ENCODE measurements around the gene NR5A1.

The NR5A1 gene

GRCh38 chr9:124512806-124513204 is 5.6 kb upstream of the NR5A1 start:
- H3K36me3 ChIP-seq (ENCODE audit: control insufficient read depth in 2 of 2, insufficient read depth in 1 of 2, low read length in 2 of 2) = no peaks in the 10 kb centered on the region
- no peaks in the 10 kb centered on the region for H3K4me1 ChIP-seq (ENCODE audit: control insufficient read depth, insufficient read depth, low read length)
- TF ChIP-seq ZNF391 (tag by site-specific recombination; IDR thresholded peaks at IDR 0.05; ENCODE audit: borderline replicate concordance, low read depth) = no peak
- TF ChIP-seq SALL2 (tag by site-specific recombination; IDR thresholded peaks at IDR 0.05; ENCODE audit: borderline replicate concordance) = no peak
- no peak for TF ChIP-seq KLF10 (tag by site-specific recombination; IDR thresholded peaks at IDR 0.05)
- no peak for TF ChIP-seq ZXDB (tag by site-specific recombination; IDR thresholded peaks at IDR 0.05)
- no peak for TF ChIP-seq ZNF639 (tag by site-specific recombination; IDR thresholded peaks at IDR 0.05)
- no peak for TF ChIP-seq ZSCAN18 (tag by site-specific recombination; IDR thresholded peaks at IDR 0.05)
- TF ChIP-seq ZNF398 (tag by site-specific recombination; IDR thresholded peaks at IDR 0.05) = no peak
- no peak for TF ChIP-seq ZNF416 (tag by site-specific recombination; IDR thresholded peaks at IDR 0.05)
- TF ChIP-seq ZBTB21 (tag by site-specific recombination; IDR thresholded peaks at IDR 0.05) = no peak
- no peak for TF ChIP-seq ZNF394 (tag by site-specific recombination; IDR thresholded peaks at IDR 0.05; ENCODE audit: borderline replicate concordance)
- TF ChIP-seq ZNF76 (tag by site-specific recombination; IDR thresholded peaks at IDR 0.05; ENCODE audit: borderline replicate concordance, low read depth) = no peak
- no peak for TF ChIP-seq SP3 (tag by site-specific recombination; IDR thresholded peaks at IDR 0.05)
- no peak for TF ChIP-seq ZNF221 (tag by site-specific recombination; IDR thresholded peaks at IDR 0.05; ENCODE audit: borderline replicate concordance)
- no peak for TF ChIP-seq ZNF18 (tag by site-specific recombination; IDR thresholded peaks at IDR 0.05)
- no peak for TF ChIP-seq ZNF132 (tag by site-specific recombination; IDR thresholded peaks at IDR 0.05; ENCODE audit: borderline replicate concordance)
- TF ChIP-seq ZNF830 (tag by site-specific recombination; IDR thresholded peaks at IDR 0.05; ENCODE audit: low read depth) = no peak
- TF ChIP-seq ZBTB20 (tag by site-specific recombination; IDR thresholded peaks at IDR 0.05) = no peak
- no peak for TF ChIP-seq SCRT2 (tag by site-specific recombination; IDR thresholded peaks at IDR 0.05)
- no peaks in the 10 kb centered on the region for H3K9me3 ChIP-seq (ENCODE audit: control insufficient read depth, insufficient read depth, low read depth, low read length)
- H3K27ac ChIP-seq (ENCODE audit: extremely low read depth, low read depth, low read length) = no peak overlapping the region
- CTCF ChIA-PET = interaction anchor here (0.5 kb wide), 1 partner anchor 68 kb away, joined by 3 read pairs; no protein-coding TSS in a partner anchor
- H3K4me3 ChIP-seq (ENCODE audit: low read depth, low read length) = no peak overlapping the region
- POLR2A ChIA-PET = no interaction called here
